Stimulated activated CD8-positive, alpha-beta memory T cell treated with anti-CD3 and anti-CD28 coated beads, Interleukin-15, amount 100 ng/mL, for 1 hour (primary cell): ENCODE data around the gene PRX.
A peak's percentile ranks its signal among the peaks of the same experiment; 100 is the strongest.
"Not testable (repeated sequence)": the region's sequence is repeated elsewhere in the genome, so short reads cannot be mapped to it uniquely, and the experiment has no call there.

ENCODE experiments used
- DNase-seq: peaks from one replicate; pipeline ENCODE4 v3.0.0-alpha.2; 2020; ENCODE audit warnings: low read depth

Gene PRX

DNA sequence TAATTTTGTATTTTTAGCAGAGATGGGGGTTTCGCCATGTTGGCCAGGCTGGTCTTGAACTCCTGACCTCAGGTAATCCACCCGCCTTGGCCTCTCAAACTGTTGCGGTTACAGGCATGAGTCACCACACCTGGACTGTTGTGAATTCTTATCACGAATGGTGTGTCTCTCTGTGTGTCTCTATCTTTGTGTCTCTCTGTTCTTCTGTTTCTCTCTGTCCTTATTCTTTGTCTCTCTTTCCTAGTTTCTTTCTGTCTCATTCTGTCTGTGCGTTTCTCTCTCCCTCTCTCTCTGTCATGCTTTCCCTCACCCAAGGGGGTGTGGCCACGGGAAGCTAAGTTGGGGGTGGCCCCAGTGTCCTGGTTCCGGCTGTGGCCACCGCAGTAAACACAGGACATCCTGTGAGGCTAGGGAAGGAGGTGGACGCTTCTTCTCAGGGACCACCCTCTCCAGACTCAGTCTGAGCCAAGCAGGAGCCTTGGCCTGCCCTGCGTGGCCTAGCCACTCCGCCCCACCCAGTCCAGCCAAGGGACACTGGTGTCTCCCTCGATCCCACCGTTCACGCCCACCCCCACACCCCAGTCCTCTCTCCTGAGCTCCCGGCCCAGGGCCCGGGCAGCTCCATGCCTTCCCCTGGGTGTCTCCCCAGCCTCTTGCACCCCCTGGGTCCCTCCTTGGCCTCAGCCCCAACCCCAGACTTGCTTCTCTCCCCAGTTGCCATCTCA lies 3.9 kb upstream of the PRX start:
- no peak for DNase-seq

DNA sequence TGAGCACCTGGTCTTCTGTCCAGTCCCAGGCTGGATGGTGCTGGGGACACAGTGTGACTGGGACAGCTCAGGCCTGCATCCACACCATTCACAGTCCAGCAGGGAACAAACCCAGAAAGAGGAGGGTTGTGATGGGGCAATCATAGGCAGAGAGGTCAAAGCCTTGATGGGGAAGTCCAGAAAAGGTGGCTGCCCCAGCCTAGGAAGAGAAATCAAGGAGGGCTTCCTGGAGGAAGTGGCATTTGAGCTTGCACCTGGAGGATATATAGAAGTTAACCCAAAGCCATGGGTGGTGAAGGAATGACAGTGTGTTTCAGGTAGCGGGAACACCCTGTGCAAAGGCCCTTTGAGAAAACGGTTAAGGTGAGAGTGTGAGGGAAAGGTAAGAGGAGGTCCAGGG lies 2.6 kb upstream of the PRX start:
- no peak for DNase-seq

DNA sequence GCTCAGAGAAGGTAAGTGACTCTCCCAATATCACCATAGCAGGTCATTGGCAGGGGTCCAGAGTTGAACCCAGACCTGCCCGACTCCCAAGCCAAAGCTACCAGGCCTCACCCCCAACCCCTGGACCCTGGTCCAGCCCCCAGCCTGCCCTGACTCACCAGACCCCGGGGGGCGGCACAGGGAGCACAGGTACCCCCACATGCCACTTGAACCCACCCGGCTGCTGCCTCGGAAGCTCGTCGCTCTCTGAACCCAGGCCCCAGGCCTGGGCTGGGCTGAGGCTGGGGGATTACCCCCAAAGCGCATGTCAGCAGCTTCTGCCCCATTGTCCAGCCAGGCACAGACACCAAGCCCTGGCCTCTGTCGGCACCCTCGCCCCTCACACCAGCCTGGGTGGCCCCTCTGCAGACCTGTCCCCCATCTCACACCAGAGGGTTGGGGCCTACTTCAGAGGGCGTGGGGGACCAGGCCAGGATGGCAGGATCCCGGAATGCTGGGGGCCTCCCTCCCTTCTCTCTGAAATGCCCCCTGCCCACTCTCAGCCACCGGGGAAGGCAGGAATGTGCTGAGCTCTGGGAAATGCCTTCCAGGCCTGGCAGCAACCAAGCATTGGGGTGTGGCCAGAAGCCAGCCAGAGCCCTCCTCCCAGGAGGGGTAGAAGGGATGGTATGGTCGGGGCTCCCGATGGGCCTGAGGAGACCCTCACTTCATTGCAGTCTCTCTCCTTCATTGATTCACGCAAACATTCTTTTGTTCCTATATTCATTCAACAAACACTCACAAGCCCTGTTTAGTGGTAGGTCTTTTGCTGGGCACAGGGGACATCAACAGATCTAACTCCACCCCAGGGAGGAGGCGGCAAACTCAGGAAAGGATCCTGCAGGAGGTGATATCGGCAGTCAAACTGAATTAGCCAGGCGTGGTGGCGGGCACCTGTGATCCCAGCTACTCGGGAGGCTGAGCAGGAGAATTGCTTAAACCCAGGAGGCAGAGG lies 1.7 kb upstream of the PRX start:
- no peak for DNase-seq

DNA sequence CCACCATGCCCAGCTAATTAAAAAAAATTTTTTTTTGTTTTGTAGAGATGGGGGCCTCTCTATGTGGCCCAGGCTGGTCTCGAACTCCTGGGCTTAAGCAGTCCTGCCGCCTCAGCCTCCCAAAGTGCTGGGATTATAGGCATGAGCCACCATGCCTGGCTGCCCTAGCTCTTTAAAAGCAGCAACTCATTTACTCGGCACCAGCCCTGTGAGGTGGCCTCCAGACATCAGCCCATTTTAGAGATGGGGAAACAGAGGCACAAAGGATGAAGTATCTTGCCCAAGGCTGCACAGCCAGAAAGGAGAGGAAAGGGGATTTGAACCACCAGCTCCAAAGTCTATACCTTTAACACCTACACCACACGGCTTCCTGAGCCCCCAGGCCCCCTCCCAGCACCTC lies 312 bp downstream of the PRX start:
- DNase-seq, result no peak

DNA sequence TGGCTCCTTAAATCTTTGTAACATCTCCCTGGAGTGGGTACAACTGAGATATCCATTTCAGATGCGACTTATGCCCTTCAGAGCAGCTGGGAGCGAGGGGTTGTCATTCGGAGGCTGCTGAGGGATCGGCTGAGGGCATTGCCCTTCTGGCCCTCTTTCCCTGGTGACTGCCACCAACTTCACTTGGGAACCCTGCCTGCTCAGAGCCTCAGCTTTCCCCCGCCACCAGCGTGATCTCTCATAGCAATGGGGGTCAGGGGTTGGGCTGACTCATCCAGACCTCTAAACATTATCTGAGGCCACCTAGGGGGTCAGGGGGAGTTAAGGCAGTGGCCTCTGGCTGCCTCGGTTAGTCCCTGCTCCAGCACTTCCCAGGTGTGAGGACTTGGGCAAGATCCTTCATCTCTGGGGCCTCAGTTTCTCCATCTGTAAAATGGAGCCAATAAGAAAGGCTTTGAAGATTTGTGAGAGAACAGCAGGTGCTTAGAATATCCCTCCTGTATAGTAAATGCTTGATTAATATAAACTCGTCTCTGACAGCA lies 1.1 kb downstream of the PRX start:
- DNase-seq, result no peak

DNA sequence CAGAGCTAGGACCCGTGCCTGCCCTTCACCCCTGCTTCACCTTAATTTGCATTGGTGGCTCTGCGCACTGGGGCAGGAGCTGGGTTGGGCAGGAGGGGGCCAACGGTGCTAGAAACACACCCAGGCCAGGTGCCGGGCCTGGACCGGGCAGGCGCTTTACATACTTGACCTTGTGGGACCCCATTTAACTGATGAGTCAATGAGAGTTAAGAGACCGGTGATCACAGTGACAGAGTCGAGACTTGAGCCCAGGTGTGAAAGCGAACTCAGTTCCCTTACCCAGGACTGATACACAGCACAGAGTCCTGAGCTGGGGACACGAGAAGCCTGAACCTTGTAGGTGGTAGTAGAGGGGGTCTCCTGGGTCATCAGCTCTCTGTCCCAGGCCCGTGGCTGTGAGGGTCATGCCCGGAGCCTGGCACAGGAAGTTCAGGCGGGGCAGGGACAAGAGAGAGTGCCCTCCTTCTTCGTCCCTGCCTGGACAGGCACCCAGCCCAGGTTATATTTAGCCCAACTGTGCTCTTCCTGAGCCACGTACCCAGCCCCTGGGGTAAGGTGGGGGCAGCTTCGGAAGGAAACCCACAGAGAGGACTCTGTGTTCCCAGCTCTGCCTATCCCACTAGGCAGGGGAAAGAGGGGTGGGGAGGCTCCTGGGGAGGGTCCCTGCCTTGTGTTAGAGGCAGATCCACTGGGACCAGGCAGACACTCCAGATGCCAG lies 1.9 kb downstream of the PRX start:
- DNase-seq, result no peak

DNA sequence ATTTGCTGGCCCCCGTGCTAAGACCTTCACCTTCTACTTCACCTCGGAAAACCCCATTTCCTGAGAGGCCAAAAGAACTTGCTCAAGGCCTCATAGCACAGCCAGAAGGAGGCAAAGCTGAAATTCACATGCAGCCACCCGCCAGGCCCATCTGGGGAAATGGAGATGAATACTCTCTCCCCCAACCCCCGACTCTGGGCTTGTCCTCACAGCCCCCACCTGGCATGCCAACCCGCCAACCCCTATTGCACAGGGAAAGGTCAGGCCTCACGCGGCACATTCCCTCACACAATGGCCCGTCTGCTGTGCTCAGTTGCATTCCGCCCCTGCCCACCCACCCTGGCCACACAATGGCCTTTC lies 3.2 kb downstream of the PRX start:
- DNase-seq, result no peak

DNA sequence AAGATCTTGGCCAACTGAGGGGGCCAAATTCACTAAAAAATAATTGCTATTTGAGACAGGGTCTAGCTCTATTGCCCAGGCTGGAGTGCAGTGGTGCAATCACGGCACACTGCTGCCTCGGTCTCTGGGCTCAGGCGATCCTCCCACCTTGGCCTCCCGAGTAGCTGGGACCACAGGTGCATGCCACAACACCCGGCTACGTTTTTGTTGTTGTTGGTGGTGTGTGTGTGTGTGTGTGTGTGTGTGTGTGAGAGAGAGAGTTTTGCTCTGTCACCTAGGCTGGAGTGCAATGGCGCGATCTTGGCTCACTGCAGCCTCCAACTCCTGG lies 4.6 kb downstream of the PRX start:
- DNase-seq, result not testable (repeated sequence)

DNA sequence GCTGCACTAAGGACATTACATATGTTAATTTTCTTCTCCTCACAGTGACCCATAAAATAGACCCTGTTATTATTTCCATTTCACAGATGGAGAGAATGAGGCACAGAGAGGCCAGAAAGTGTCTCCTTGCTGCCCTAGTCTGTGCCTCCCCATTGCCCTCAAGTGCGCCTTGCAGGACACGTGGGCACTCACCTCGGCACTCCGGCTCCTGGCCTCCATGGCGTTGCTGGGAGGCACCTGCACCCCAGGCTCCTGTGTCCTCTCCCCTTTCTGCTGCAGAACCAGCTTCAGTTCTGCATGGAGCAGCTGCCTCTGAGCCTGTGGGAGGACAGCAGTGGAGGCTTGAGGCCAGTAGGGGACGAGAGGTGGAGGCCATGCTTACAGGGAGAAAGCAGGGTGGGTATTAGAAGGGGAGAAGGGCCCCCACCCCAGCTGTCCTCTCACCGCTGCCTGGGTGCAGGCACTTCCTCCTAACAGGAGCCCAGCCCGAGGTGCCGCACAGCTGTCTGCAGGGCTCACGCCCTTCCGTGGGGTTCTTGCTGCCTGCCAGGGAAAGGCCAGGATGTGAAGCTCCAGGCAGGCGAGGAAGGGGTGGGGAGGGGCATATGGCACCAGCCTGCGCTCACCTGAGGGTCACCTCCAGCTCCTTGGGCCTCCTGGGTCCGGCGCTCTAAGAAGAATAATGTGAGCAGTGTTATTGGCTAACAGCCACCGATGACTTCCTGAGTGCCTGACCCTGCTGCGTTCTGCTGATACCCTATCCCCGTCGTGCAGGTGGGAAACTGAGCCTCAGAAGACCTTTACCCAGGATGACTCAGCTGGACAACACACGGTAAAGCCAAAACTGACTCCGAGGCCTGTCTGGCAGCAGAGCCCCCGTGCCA lies 5.2 kb downstream of the PRX start:
- no peak for DNase-seq

DNA sequence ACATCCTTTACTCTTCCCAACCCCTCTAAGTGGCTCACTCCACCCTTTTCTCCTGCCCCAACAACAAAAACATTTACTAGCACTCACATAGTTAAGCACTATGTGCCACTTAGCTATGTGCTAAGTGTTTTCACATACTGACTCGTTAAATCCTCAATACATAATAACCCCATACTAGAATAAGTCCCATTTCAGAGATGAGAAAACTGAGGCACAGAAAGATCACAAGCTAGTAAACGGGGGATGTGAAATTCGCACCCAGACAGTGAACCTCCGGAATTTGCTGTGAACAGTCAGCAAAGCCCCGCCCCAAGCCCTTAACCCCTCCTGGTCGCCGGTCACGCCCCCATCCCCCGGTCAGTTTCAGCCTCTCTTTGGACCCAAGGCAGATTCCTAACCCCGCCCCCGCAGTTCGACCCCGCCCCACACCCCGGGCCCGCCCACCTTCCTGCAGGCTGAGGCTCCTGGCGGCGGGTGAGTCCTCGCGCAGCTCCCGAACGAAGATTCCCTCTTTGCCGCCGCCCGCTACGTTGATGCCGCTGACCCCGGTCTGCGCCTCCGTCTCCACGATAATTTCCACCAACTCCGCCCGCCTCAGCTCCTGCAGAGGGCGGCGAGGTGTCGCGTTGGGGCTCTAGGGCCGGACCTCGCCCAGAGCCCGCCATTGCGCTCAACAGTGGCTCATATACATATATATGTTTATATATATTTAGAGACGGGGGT lies 9.8 kb downstream of the PRX start:
- DNase-seq, result peak; percentile 63

DNA sequence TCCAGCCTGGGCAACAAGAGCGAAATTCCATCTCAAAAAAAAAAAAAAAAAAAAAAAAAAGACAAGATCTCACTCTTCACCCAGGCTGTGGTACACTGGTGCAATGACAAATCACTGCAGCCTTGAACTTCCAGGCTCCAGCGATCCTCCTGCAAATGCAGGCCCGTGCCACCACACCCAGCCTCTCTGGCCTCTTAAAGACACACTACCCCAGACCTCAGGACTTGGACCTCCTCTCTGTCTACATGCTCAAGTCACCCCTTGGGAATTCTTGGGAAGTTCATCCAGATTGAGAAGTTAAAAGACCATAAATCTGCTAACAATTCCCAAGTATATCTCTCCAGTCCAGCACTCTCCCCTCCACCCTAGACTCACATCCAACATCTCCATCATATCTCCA lies 12.6 kb downstream of the PRX start:
- DNase-seq, result no peak

DNA sequence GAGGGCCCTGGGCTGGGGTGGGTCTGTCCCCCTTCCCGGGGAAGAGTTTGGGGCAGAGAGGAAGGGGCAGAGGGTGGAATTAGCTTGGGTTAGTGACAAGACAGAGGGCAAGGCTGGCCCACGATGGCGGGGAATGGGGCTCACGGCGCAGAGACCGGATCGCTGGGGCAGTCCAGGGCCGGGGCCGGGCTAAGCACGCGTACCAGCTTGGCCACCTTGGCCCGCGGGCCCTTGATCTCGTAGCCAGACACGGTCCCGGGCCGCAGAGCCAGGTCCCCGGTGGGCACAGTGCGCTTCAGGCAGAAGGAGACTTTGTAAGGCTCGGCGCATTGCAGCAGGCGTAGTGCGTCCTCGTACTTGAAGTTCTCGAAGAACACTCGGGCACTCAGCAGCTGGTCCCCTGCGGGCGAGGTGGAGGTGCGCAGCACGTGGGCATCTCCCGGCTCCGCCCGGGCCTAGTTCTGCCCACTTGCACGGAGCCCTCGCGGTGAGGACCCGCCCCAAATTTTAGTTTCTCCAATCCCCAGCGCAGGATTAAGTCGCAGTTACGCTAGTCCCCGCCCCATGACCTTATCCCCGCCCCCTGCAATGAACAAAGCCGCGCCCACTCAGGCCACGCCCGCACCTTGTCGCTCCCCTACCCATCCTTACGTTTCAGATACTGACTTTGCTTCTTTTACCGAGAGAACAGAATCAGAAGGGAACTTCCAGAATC lies 14.6 kb downstream of the PRX start:
- DNase-seq, result peak; percentile 30

DNA sequence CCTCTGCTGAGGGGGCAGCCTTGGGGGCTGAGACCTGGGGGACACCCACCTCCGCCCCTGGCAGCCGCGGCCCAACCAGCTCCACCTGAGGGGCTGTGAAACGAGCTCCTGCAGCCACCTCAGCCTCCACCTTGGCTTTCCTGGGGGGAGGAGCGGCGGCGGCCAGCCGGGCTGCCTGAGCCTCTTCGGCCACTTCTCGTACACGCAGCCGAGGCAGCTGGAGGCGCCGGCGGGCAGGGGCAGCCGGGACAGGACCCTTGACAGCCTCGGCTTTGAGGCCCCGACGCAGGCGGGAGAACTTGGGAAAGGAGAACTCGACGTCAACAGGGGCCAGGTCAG lies 15.6 kb downstream of the PRX start:
- no peak for DNase-seq

DNA sequence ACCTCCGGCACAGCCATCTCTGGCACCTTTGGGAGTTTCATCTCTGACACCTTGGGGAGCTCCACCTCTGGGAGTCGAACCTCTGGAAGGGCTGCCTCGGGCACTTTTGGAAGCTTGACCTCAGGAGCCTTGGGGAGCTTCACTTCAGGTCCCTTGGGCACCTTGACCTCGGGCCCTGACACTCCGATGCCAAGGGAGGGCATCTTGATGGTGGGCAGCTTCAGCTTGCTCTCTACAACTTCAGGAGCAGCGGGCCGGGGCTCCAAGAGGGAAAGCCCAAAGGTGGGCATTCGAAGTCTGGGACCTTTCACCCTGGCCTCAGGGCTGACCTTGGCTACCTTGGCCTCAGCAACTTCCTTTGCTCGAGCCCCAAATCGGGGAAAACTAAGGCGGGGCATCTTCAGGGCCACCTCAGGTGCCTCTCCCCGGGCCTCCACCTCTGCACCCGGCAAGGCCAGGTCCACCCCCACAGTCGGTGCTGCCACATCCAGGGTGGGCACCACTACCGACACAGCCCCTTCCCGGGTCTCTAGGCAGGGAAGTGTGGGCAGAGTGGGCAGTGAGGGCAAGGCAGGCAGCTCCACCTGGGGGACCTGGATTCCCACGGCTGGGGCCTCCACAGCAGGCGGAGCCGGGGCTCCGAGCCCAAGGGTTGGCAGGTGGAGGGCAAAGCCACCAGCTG lies 16.2 kb downstream of the PRX start:
- DNase-seq, result no peak

DNA sequence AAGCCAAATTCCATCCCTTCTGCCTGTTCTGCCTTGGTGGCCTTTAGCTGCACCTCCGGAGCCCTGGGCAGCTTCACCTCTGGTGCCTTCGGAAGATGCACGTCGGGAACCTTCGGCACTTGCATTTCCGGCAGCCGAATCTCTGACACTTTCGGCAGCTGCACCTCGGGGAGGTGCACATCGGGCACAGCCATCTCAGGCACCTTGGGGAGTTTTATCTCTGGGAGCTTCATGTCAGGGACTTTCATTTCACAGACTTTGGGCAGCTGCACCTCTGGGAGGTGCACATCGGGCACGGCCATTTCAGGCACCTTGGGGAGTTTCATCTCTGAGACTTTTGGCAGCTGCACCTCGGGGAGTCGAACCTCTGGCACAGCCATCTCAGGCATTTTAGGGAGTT lies 17.2 kb downstream of the PRX start:
- no peak for DNase-seq

DNA sequence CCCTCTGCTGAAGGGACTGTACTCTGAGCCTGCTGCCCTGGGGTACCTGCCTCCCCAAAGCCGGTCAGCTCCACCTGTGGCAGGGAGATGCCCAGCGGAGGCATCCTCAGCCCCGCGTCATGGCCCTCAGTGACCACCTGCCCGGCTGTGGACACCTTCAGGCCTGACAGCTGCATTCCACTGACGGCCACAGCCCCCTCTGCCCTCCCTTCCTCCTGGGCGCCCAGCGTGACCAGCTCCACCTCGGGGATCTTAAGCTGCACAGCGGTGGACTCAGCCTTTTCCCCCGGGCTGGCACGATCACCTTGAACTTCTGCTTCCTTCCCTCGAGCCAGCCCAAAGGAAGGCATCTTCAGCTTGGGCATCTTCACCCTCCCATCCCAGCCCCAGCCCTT lies 18.4 kb downstream of the PRX start:
- DNase-seq, result no peak

DNA sequence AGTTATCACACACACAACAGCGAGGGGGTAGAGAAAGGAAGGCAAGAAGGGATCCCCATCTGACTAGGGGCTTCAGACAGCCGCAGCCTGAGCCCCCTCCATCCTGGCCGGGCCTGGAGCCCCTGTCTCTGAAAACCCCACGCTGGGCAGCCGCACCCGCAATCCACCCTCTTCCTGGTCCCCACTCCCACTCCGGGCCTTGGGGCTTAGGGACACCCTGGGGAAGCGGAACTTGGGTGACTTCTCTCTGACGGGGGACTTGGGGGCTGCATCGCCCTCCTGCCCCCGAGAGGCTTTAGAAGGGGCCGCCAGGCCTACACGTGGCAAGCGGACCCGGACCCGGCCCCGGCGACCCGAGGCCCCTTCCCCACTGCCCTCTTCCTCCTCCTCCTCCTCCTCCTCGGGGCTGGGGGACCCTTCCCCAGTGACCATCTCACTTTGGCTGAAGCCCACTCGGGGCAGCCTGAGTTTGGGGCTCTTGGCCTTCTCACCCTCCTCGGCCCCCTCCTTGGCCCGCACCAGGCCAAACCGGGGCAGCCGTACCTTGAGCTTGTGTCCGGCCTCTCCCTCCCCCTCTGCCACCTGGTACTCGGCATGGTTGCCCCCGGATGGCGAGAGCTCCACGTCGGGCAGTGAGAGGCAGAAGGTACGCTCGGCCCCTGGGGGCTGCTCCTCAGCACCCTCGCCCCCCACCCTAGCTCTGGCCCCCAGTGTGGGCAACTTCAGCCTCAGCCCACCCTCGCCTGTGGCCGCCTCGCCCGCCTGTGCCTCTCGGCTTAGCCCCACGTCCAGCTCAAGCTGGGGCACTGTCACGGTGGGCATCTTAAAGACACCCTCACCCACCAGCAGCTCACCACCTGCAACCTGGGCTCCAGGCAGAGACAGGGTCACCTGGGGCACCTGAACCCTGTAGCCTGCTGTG lies 19.0 kb downstream of the PRX start:
- no peak for DNase-seq

DNA sequence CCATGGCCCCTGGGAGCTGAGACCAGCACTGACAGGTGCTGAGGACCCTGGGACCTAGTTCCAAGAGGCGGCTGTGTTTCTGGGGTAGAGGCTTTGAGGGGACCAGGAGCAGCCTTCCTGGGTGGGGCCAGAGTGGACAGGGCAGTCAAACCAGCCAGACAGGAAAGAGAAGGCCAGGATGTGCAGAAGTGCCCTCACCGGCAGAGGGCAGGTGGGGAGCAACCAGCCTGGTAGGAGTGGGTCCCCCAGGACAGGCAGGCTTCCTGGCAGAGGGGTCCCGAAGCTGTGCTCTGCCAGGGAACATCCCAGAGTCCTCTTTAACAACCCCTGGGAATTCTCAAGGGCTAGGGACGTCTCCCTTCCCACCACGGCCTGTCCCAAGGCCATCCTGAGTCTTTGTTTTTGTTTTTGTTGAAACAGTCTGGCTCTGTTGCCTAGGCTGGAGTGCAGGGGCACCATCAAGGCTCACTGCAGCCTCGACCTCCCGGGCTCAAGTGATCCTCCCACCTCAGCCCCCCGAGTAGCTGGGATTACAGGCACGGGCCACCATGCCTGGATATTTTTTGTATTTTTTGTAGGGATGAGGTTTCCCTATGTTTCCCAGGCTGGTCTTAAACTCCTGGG lies 20.2 kb downstream of the PRX start:
- no peak for DNase-seq
